A673 (cell line): ENCODE results near the gene LCLAT1. TPM values are rescaled to one million over a fixed set of nuclear protein-coding genes. Genes with fewer than 3 reads are reported as not detected.

ENCODE experiments used
- BruUV-seq: library from RNA; stranded (reverse); fragments of 400-500 nt; replicated peaks from 2 replicates; lab custom pipeline; 2021; lab: Mats Ljungman, UMichigan
- CTCF ChIA-PET: fragments of 300-600 bp; sonication (Branson Sonifier 250); formaldehyde crosslinking; loops from one replicate; lab custom pipeline; 2022; ENCODE audit warnings: antibody characterized with exemption; lab: Charles Lee
- POLR2A ChIA-PET: fragments of 300-600 bp; sonication (Branson Sonifier 250); formaldehyde crosslinking; loops from one replicate; lab custom pipeline; 2022; ENCODE audit warnings: antibody characterized with exemption; ENCODE audit not compliant: low non-redundant PET; lab: Charles Lee
- DNase-seq: peaks from one replicate; pipeline ENCODE4 v3.0.0-alpha.2; 2015; ENCODE audit warnings: low spot score
- H3K27ac ChIP-seq: fragments of 200-600 bp; sonication (generic); 2 replicates; pipeline ENCODE4 v1.5.1; 2016; ENCODE audit warnings: mixed run types, low read depth, mild to moderate bottlenecking, mixed read lengths, antibody characterized with exemption, low read length; ENCODE audit not compliant: poor library complexity, severe bottlenecking
- H3K27me3 ChIP-seq: fragments of 200-600 bp; sonication (generic); replicated peaks from 2 replicates; pipeline ENCODE4 v1.6.1; 2017; ENCODE audit warnings: mixed run types, low read depth, mild to moderate bottlenecking, mixed read lengths, antibody characterized with exemption, low read length; ENCODE audit not compliant: insufficient read depth, poor library complexity
- H3K36me3 ChIP-seq: fragments of 200-600 bp; sonication (generic); 2 replicates; pipeline ENCODE4 v1.6.1; 2016; ENCODE audit warnings: mixed run types, mild to moderate bottlenecking, mixed read lengths, antibody characterized with exemption, low read length; ENCODE audit not compliant: insufficient read depth, poor library complexity, severe bottlenecking
- H3K4me1 ChIP-seq: fragments of 200-600 bp; sonication (generic); 2 replicates; pipeline ENCODE4 v1.6.1; 2017; ENCODE audit warnings: mixed run types, mild to moderate bottlenecking, mixed read lengths, antibody characterized with exemption, low read length; ENCODE audit not compliant: insufficient read depth, poor library complexity, severe bottlenecking
- H3K4me3 ChIP-seq: fragments of 200-600 bp; sonication (generic); 2 replicates; pipeline ENCODE4 v1.5.1; 2016; ENCODE audit warnings: low read depth, mixed run types, mild to moderate bottlenecking, mixed read lengths, low read length; ENCODE audit not compliant: poor library complexity, severe bottlenecking
- H3K9me3 ChIP-seq: fragments of 200-600 bp; sonication (generic); 2 replicates; pipeline ENCODE4 v1.6.1; 2016; ENCODE audit warnings: mixed run types, low read depth, mild to moderate bottlenecking, mixed read lengths, antibody characterized with exemption, low read length; ENCODE audit not compliant: poor library complexity, severe bottlenecking
- EZH2 ChIP-seq: fragments of 200-600 bp; sonication (generic); IDR thresholded peaks from 2 replicates; pipeline ENCODE4 v1.6.1; 2017; ENCODE audit warnings: borderline replicate concordance, low read depth, mild to moderate bottlenecking, mixed read lengths, antibody characterized with exemption, low read length; ENCODE audit not compliant: poor library complexity, severe bottlenecking
- intact Hi-C: fragments of 100-400 bp; cut with micrococcal nuclease; formaldehyde crosslinking; loops from one replicate; pipeline ENCODE4 v1.10.0; 2022; ENCODE audit not compliant: unreplicated experiment
- total RNA-seq: library from RNA; stranded (reverse); gene quantifications from 2 replicates; pipeline ENCODE4 v1.2.3, GENCODE V29; 2021
- TF ChIP-seq, protein P1 (sequence below): fragments of 300-800, 200-600 bp; sonication (generic); conservative IDR thresholded peaks from 2 replicates; pipeline ENCODE4 v1.5.1; 2017; ENCODE audit warnings: low read depth, mild to moderate bottlenecking, antibody characterized with exemption, low read length, moderate library complexity, mixed read lengths

LCLAT1 gene
- total RNA-seq, 1 experiment from 2014 or later: 35.3 TPM

DNA sequence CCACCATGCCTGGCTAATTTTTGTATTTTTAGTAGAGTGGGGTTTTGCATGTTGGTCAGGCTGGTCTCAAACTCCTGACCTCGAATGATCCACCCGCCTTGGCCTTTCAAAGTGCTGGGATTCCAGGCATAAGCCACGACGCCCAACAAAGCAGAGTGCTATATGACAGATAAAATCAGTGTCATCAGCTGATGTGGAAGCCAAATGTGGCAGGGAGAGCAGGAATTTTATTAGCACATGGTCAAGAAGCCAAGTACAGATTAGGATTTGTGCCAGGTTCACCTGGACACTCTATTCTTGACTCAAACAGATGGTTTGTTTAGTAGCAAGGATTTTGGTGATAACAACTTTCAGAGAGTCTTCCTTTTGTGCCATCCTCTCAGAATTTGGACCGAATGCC is 62.7 kb downstream of the LCLAT1 start:
- POLR2A ChIA-PET: no interaction called here
- intact Hi-C loops: no loop called here

DNA sequence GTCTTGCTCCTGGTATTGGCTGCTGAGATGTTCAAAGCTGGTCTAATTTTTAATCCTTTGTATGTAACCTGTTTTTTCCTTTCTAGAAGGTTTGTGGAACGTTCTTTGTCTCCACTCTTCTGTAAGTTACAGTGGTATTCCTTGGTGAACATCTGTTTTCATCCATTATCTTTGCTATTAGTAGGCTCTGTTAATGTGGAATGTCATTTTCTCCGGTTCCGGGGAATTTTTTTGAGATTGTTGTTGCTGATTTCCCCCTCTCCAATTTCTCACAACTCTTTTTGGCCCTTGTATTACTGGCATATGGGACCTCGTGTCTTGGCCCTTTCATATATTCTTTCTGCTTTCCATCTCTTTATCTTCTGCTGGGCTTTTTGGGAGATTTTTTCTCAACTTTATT is 63.4 kb downstream of the LCLAT1 start:
- Histone ChIP-seq H3K27me3 (no peaks in the 10 kb centered on the region), H3K4me3 (no peak overlapping the region), H3K4me1 (peaks cover 6% of the 10 kb centered on the region), H3K27ac (no peak overlapping the region), H3K36me3 (no peaks in the 10 kb centered on the region), H3K9me3 (peaks cover 13% of the 10 kb centered on the region)
- CTCF ChIA-PET: no interaction called here
- no TSS peak for BruUV-seq
- intact Hi-C loops: no loop called here
- no peak for TF ChIP-seq EZH2
- TF ChIP-seq, protein P1, sequence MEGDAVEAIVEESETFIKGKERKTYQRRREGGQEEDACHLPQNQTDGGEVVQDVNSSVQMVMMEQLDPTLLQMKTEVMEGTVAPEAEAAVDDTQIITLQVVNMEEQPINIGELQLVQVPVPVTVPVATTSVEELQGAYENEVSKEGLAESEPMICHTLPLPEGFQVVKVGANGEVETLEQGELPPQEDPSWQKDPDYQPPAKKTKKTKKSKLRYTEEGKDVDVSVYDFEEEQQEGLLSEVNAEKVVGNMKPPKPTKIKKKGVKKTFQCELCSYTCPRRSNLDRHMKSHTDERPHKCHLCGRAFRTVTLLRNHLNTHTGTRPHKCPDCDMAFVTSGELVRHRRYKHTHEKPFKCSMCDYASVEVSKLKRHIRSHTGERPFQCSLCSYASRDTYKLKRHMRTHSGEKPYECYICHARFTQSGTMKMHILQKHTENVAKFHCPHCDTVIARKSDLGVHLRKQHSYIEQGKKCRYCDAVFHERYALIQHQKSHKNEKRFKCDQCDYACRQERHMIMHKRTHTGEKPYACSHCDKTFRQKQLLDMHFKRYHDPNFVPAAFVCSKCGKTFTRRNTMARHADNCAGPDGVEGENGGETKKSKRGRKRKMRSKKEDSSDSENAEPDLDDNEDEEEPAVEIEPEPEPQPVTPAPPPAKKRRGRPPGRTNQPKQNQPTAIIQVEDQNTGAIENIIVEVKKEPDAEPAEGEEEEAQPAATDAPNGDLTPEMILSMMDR: no peak
- POLR2A ChIA-PET: no interaction called here
- DNase-seq: no peak

More for the DNA sequence above, 62.7 kb downstream of the LCLAT1 start:
- TF ChIP-seq, protein P1: no peak
- no peak for TF ChIP-seq EZH2
- DNase-seq: no peak
- peaks cover 6% of the 10 kb centered on the region for H3K4me1 ChIP-seq
- CTCF ChIA-PET: no interaction called here
- BruUV-seq: no TSS peak
- H3K36me3 ChIP-seq: no peaks in the 10 kb centered on the region
- H3K4me3 ChIP-seq: no peak overlapping the region
- H3K9me3 ChIP-seq: peaks cover 13% of the 10 kb centered on the region
- no peaks in the 10 kb centered on the region for H3K27me3 ChIP-seq
- H3K27ac ChIP-seq: no peak overlapping the region

DNA sequence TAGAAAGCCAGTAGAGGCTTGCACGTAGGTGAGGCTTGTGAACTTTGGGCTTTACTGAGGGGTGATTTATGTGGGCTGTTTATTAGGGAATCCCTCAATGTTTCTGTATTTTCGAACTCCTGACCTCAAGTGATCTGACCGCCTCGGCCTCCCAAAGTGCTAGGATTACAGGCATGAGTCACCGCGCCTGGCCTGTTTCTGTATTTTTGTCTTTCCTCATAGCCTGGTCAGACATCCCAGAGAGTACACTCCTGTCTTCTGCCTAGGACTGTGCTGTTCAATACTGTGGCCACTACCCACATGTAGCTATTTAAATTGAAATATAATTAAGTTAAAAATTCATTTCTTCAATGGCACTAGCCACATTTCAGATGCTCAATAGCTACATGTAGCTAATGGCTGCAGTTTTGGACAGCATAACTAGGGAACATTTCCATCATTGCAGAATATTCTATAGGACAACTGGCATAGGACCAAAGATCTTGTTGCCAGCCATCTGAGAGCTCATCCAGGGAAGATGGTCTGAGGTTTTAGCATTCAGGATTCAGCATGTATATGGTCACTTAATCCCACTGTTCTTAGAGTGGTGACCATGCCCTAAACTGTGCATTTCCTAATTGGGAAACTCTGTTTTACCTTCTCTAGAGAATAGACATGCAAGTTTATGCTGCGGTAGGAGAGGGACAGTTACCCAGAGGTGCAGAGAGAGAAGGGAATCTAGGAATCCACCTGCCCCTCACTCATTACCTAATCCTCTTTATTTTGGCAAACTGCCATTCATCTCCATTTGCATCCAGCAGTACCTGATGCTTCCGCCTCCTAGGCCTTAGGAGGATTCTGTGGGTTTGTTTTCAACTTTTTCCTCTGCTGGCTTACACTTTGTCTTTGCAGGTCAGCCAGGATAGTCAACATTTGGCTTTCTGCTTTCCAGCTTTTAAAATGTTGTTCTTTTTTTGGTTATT is 64.4 kb downstream of the LCLAT1 start:
- no peaks in the 10 kb centered on the region for H3K36me3 ChIP-seq
- no peaks in the 10 kb centered on the region for H3K27me3 ChIP-seq
- H3K4me1 ChIP-seq: peaks cover 6% of the 10 kb centered on the region
- DNase-seq: no peak
- ChIA-PET POLR2A (no interaction called here), CTCF (no interaction called here)
- no TSS peak for BruUV-seq
- H3K27ac ChIP-seq: no peak overlapping the region
- H3K4me3 ChIP-seq: no peak overlapping the region
- intact Hi-C loops: no loop called here
- peaks cover 13% of the 10 kb centered on the region for H3K9me3 ChIP-seq
- no peak for TF ChIP-seq EZH2
- TF ChIP-seq, protein P1: no peak
